Astrocyte of the hippocampus (primary cell): Measurements from ENCODE around the gene CLOCK.

Experiments used
- DNase-seq: peaks from one replicate; pipeline ENCODE4 v3.0.0; 2011; ENCODE audit warnings: low read depth, low spot score

Gene CLOCK

GRCh38 chr4:55540271-55540670, 6.4 kb downstream of the CLOCK start:
- DNase-seq: no peak

GRCh38 chr4:55539658-55540057, 7.1 kb downstream of the CLOCK start:
- no peak for DNase-seq

- no peak for DNase-seq
Observed at GRCh38 chr4:55538531-55538930, 8.2 kb downstream of the CLOCK start.

- DNase-seq: no peak
Observed at GRCh38 chr4:55534306-55534705, 12.4 kb downstream of the CLOCK start.

DNA sequence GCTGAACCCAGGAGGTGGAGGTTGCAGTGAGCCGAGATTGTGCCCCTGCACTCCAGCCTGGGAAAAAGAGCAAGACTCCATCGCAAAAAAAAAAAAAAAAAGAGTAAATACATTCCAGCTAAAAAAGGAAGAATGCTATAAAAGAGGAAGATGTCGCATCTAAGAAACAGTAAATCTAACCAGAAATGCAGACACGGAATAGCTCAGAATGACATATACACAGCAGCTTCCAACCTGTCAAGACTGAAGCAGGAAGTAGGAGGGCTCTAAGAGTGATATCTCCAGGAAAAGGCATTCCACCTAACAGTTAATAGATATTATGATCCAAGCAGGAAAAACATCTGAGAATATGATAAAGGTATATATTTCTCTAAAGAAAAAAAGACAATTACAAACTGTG, 16.0 kb downstream of the CLOCK start:
- no peak for DNase-seq

DNA sequence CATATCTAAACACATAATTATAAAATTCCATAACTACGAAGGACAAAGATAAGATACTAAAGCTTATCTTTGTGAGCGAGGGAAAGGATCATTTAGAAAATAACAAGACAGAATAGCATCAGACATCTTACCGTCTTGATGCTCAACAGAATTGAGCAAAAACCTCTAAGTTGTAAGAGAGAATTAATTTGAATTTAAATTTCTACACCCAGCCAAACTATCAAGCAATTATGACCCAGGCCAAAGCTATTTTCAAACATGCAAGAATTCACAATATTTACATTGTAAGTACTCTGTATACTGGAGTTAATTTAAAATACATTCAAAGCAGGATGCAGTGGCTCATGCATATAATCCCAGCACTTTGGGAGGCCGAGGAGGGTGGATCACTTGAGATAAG, 16.5 kb downstream of the CLOCK start:
- no peak for DNase-seq

DNA sequence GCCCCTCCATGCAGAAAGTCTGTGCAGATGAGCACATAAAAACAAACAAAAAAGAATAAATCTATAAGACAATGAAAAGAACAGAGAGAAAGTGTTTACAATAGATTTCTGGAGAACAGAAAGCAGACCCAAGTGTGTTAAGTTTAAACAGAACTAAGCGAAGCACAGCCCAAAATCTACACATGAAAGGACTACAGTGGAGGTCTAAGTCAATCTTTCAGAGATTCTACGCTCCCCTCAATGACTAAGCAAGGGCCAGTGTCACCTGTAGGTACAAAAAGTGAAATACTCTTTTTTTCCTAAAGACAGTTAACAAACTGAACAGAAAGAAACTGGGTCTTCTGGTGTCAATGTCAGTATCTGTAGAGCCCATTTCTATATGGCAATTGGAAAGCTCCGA, 18.2 kb downstream of the CLOCK start:
- DNase-seq: no peak

DNA sequence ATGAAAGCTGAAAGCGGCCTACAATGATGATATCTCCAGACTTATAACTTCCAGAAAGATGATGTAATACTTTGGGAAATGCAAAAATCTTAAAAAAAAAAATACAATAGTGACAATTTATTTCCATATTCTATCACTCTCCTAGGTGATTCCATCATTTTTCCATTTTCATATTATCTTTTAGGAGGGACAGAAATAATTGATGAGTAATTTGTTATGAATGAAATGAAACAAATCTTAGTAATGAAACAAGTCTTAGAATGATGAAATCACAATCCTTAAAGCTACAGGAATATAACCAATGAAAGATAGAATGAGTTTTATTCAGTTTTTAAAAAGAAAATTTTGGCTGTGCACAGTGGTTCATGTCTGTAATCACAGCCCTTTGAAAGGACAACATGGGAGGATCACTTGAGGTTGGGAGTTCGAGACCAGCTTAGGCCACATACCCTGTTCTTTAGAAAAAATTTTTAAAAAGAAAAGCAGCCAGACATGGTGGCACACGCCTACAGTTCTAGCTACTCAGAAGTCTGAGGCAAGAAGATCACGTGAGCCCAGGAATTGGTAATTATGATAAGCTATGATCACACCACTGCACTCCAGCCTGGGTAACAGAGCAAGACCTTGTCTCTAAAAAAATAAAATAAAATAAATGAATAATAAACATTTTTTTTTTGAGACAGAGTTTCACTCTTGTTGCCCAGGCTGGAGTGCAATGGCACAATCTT, 21.7 kb downstream of the CLOCK start:
- DNase-seq: no peak

GRCh38 chr4:55518442-55518841, 28.3 kb downstream of the CLOCK start:
- no peak for DNase-seq

DNA sequence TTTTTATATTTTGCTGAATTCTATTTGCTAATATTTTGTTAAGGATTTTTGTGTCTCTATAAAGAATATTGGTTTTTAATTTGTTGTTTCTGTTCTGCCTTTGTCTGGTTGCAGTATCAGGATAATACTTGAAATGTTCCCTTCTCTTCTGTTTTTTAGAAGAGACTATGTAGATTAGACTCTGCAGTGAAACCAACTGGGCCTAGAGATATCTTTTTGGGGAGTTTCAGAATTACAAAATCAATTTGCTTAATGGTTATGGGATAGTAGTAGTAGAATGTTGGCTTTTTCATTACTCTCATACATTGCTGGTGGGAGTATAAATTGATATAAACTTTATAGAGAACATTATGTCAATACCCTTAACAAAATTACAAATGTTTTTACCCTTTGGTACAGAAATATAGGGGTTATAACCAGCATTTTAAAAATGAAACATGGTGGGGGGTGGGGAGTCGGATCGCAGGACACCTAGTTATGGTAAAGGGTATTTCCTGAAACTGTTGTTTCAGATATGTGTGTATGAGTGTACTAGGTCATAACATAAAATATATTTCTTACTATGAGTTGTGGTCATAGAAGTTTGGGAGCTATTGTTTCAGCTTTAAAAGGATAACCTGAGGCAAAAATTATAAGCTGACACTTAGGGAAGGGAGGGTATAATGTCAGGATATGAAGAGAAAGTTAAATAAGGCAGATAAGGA, 29.0 kb downstream of the CLOCK start:
- no peak for DNase-seq

- no peak for DNase-seq
Observed at GRCh38 chr4:55512922-55513571, 33.7 kb downstream of the CLOCK start.

- no peak for DNase-seq
Observed at GRCh38 chr4:55512077-55512476, 34.6 kb downstream of the CLOCK start.

DNA sequence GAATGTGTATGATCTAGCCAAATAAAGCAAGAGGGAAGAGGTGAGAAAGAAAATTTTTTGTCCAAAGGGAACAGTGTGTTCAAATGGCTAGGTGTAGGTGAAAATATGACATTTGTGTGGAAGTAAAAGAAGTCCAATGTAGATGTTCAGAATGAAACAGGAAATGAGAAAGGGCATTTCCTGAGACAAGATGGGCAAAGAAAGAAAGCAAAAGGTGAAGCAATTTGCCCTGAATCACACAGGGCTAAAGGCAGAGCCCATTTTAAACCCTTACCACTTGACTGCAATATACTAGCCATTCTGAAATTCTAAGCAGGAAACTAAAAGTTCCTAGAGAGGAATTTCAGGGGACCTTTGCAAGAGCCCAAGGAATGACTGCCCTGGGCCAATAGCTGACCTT, 36.0 kb downstream of the CLOCK start:
- no peak for DNase-seq

DNA sequence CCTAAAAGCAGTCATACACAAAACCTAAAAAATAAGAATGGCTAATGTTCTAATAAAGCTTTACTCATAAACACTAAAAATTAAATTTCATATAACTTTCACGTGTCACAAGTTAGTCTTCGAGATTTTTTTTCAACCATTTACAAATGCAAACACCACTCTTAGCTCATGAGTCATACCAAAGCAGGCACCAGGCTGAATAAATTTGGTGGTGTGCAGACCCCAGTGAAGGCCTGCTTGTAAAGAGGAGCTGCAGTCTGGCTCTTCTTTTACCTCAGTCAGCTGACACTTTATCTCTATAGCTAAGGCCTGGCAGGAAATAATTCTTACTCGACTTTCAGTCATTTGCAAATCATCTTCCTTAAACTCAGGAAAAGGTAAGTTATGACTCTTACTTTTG, 37.4 kb downstream of the CLOCK start:
- DNase-seq: peak; percentile 36

GRCh38 chr4:55507612-55508011, 39.1 kb downstream of the CLOCK start:
- no peak for DNase-seq

- DNase-seq: peak; percentile 18
Observed at GRCh38 chr4:55503169-55503568, 43.5 kb downstream of the CLOCK start.

GRCh38 chr4:55500072-55500471, 46.6 kb downstream of the CLOCK start:
- DNase-seq: no peak

DNA sequence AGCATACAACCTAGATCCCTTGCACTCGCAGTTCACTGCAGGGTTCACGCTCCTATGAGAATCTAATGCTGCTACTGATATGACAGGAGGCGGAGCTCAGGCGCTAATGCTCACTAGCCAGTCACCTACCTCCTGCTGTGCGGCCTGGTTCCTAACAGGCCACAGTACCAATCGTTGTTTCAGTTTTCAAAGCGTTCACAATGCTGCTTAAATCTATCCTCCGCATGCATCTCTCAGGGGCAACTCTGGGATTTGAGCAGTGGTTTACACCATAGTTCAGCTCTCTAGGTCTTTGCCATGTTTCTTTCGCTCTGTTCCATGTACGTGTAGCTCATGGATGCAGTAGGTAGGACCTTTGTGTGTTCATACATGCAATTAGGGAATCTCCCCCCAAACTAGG, 47.2 kb downstream of the CLOCK start:
- DNase-seq: no peak

DNA sequence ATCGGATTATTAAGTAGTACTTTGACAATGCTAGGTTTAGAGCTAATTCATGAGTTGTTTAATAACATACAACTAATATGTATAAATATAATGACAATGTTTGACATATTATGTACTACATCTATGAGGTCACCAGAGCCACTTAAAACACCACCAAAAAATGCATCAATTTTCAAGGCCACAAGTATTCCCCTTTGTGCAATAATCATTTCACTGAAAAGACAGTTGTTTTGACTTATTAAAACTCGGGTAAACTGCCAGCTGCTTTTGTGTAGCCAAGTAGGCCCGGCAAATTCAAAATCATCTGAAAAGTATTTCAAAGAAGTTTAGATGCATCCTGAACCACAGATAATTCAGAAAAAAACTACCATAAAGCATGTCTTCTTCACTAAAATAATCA, 48.7 kb downstream of the CLOCK start:
- DNase-seq: no peak

- DNase-seq: no peak
Observed at GRCh38 chr4:55491486-55491885, 55.2 kb downstream of the CLOCK start.

DNA sequence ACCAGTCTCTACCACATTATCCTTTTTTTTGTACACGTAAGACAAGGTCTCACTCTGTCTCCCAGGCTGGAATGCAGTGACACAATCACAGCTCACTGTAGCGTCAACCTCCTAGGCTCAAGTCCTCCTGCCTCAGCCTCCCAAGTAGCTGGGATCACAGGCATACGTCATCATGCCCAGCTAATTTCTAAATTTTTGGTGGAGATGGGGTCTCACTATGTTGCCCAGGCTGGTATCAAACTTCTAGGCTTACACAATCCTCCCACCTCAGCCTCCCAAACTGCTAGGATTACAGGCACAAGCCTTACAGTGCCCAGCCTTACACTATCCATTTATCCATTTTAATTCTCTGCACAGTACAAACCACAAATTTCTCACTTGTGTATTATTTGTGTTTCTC, 58.0 kb downstream of the CLOCK start:
- DNase-seq: no peak

- no peak for DNase-seq
Observed at GRCh38 chr4:55485821-55486220, 60.9 kb downstream of the CLOCK start.

DNA sequence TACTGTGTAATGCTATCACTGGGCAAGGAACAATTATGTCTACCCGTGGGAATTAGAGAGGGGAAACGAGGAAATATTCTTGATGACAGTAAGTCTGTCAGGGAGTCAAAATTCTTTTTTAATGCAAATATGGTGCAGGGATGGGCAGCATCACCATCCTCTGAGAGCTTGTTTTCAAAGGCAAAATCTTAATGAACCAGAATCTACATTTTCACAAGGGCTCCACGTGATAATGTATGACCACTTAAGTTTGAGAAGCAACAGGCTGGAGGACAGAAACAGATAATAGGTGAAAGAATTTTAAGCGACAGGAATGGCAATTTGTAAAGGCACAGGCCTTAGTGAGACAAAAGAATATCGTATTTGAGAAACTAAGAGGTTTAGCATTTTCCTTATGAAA, 63.4 kb downstream of the CLOCK start:
- no peak for DNase-seq
